Measurements from ENCODE around the gene GLUL.

Gene GLUL

DNA sequence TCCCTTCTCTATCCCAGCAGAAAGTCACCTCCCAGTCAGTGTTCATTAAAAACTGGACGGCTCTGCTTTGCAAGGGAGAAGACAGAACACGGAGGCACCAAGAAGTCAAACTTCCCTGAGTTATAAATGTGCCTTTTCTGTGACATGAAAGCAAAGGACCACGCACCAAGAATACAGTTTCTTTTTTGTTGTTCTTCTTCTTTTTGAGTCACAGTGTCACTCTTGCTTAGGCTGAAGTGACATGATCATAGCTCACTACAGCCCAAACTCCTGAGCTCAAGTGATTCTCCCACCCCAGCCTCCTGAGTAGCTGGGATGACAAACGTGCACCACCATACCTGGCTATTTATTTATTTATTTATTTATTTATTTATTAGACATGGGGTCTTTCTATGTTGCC is 22.7 kb downstream of the GLUL start:
- TF ChIP-seq, protein P1, sequence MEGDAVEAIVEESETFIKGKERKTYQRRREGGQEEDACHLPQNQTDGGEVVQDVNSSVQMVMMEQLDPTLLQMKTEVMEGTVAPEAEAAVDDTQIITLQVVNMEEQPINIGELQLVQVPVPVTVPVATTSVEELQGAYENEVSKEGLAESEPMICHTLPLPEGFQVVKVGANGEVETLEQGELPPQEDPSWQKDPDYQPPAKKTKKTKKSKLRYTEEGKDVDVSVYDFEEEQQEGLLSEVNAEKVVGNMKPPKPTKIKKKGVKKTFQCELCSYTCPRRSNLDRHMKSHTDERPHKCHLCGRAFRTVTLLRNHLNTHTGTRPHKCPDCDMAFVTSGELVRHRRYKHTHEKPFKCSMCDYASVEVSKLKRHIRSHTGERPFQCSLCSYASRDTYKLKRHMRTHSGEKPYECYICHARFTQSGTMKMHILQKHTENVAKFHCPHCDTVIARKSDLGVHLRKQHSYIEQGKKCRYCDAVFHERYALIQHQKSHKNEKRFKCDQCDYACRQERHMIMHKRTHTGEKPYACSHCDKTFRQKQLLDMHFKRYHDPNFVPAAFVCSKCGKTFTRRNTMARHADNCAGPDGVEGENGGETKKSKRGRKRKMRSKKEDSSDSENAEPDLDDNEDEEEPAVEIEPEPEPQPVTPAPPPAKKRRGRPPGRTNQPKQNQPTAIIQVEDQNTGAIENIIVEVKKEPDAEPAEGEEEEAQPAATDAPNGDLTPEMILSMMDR (IDR thresholded peaks at IDR 0.05; ENCODE audit: insufficient read depth, low read depth, low read length, missing control alignments), result no peak
- H3K4me3 ChIP-seq (ENCODE audit: low read depth, low read length), result peak overlapping the region; percentile 27

DNA sequence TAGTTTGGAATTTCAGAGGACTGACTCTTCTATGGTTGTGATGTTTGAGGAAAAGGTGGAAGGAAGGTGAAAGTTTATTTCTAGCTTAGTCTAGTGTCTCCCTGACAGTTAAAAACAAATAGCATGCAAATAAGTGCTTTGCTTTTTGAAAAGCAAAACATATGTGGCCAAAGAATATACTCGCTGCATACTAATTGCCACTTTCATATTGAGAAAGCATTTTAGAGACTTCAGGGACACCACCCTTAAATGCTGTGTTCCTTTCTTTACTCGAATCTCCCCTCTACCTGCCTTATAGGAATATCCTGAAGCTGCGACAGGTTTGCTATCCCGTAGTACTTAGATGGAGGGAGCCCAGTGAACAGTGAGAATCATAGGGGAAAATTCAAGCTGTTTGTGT is 23.2 kb downstream of the GLUL start:
- DNase-seq (ENCODE audit: low read depth), result no peak
- TF ChIP-seq, protein P1 (IDR thresholded peaks at IDR 0.05; ENCODE audit: insufficient read depth, low read depth, low read length, missing control alignments), result no peak
- peak overlapping the region; percentile 27 for H3K4me3 ChIP-seq (ENCODE audit: low read depth, low read length)

More for the DNA sequence above, 22.7 kb downstream of the GLUL start:
- peak; percentile 17 for DNase-seq (ENCODE audit: low read depth)

DNA sequence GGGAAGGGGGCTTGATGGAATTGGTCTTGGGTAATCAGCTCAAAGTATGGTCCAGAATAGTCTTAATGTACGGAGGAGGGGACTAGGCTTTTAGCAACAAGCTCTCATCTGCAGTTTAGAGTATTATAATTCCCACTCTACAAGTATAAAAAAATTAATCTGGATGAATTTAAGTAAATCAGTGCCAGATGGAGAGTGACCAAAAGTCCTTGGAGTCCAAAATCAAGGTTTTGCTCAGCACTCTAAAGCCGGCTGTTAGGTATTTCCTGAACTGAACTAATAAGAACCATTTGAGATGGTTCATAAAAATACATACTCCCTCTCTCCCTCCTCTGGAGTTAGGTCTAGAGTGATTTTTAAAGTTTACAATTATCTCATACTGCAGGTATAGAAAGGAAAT is 23.7 kb downstream of the GLUL start:
- H3K4me3 ChIP-seq (ENCODE audit: low read depth, low read length), result no peak overlapping the region
- TF ChIP-seq, protein P1 (IDR thresholded peaks at IDR 0.05; ENCODE audit: insufficient read depth, low read depth, low read length, missing control alignments), result no peak
- no peak for DNase-seq (ENCODE audit: low read depth)

DNA sequence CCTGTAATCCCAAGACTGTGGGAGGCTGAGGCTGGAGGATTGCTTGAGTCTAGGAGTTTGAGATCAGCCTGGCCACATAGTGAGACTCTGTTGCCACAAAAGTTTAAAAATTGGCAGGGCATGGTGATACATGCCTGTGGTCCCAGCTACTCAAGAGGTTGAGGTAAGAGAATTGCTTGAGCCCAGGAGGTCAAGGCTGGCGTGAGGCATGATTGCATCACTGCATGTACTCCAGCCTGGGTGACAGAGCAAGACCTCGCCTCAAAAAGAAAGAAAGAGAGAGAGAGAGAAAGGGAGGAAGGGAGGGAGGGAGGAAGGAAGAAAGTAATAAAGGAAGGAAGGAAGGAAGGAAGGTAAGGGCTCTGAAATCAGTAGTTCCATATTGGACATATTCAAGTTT is 25.0 kb downstream of the GLUL start:
- no peak for DNase-seq (ENCODE audit: low read depth)
- no peak overlapping the region for H3K4me3 ChIP-seq (ENCODE audit: low read depth, low read length)
- TF ChIP-seq, protein P1 (IDR thresholded peaks at IDR 0.05; ENCODE audit: insufficient read depth, low read depth, low read length, missing control alignments), result no peak

DNA sequence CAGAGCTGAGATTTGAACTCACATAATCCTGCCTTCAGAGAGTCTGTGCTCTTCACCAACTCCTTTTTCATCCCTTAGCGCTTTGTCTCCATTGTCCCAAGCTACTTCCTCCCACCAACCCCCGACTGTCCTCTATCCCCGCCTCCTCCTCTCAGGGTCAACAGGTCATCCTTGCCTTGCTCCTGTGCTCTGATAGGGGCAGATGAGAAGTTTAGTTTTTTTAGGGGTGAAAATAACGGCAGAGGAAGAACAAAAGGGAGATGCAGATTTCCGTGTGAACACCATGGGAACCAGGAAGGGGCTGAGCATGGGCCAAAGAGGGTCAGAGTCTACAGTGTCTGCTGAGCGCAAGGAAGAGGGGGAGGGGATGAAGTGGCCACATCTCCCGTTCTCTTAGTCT is 31.9 kb downstream of the GLUL start:
- DNase-seq (ENCODE audit: low read depth), result no peak
- no peak overlapping the region for H3K4me3 ChIP-seq (ENCODE audit: low read depth, low read length)
- TF ChIP-seq, protein P1 (IDR thresholded peaks at IDR 0.05; ENCODE audit: insufficient read depth, low read depth, low read length, missing control alignments), result no peak

DNA sequence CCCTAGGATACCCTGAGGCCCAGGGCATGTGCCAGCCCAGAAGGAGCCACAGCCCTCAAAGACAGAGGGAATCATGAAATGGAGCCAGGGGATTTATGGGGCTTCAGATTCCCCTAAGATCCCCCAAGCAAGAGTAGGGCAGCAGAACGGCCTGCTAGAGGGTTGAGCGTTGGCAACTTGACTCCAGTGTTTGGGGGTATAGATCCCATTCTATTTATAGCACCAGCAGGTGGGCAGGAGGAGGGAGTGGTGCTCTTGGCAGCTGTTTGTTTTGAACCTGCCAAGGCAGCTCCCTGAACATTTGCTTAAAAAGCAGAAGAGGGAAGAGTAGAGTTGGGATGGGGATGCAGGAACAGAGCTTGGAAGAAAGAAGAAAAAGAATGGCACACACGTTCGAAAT is 33.7 kb downstream of the GLUL start:
- no peak for DNase-seq (ENCODE audit: low read depth)
- TF ChIP-seq, protein P1 (IDR thresholded peaks at IDR 0.05; ENCODE audit: insufficient read depth, low read depth, low read length, missing control alignments), result no peak
- H3K4me3 ChIP-seq (ENCODE audit: low read depth, low read length), result no peak overlapping the region

DNA sequence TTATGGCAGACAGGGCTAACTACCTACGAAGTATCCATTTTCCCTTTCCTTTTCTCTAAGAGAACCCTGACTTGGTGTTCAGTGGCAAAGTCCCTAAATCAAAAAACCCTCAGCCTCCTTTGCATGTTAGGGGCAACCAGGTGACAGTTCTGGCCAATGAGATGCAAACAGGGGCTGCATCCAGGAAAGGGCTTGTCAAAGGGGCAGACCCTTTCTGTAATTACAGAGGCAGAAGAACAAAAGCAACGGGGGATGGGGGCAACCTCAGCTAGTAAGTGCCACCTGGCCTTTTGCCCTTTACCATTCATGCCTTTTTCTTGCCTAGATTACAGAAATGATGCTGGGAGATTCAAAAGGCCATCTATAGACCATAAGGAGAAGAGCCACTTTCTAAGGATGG is 34.4 kb downstream of the GLUL start:
- TF ChIP-seq, protein P1 (IDR thresholded peaks at IDR 0.05; ENCODE audit: insufficient read depth, low read depth, low read length, missing control alignments), result no peak
- no peak overlapping the region for H3K4me3 ChIP-seq (ENCODE audit: low read depth, low read length)
- DNase-seq (ENCODE audit: low read depth), result no peak

All from GM12865 (cell line).